ENCODE results near the gene GSTA5.
"Not testable (repeated sequence)": the region's sequence is repeated elsewhere in the genome, so short reads cannot be mapped to it uniquely, and the experiment has no call there.

The GSTA5 gene

DNA sequence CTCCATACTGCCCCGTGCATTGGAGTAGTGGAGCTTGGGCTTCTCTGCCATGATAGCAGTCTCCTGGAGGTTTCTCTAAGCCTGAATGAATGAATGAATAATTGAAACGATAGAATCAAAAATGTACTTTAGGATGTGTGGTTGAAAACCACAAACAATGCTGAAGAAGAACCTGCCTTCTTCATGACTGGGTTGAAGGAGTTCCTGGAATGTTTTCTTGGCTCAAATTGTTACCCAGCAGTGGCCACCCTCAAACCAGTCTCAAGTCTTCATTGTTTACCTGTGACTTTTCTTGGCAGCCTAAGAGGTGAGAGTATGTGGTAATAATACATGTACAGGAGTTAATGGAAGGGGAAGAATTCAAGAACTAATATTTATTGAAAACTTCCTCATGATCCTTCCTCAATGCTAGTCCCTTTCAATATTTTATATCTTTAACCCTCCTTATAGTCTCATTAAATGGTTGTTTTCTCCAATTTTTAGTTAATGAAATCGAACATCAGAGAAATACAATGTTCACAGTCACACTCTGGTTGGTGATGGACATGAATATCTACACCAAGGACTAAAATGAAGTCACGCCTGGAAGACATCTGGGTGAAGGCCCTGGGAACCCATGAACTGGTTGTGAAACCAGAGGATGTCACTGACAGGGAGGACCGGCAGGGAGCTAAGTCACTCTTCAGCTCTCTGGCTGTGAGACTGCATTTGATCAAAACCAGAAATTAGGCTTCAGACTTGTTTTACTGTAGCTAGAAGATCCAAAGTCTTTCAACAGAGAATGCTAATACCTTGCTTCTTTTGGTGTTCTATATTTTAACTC is at the start of gene GSTA5:
Gene GSTA5, minus strand, starts transcription at position 51 of the 823 bp plus-strand sequence.
- in situ Hi-C loops (cut with HindIII; ENCODE audit: low sequenced_read_pairs) = no loop called here

DNA sequence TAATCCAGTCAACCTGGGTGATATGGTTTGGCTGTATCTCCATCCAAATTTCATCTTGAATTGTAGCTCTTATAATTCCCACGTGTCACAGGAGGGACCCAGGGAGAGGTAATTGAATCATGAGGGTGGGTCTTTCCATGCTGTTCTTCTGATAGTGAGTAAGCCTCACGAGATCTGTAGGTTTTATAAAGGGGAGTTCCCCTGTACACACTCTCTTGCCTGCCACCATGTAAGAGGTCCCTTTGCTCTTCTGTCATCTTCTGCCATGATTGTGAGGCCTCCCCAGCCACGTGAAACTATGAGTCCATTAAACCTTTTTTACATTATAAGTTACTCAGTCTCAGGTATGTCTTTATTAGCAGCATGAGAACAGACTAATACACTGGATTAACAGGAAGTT is 49.4 kb upstream of the GSTA5 start:
- in situ Hi-C loops (cut with HindIII; ENCODE audit: low sequenced_read_pairs) = no loop called here

DNA sequence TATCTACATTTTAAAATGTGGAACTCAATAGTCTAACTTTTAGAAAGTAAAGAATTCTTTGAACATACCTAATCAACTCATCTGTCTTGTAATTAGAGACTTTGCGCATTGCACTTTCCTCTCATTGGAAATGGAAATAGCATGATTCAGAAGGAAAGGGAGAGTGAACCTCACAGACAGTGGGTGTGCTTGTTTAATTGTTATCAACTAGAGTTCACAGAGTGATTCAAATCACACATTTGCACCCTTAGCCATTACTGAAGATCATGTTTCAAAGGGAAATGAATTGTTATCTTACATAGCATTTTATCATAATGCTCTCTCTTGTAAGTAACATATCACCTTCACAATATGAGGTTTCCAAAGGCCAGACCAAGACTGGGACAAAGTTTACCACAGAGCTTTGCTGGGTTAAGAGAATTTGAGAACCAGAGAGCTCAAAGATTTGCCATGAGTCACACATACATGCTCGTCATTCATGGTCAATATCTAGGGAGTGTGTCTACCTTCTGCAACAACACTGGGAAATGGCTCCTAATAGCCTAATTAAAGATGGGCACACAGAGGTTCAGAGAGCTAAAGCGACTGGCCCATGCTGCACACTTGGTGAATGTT is 47.4 kb upstream of the GSTA5 start:
- in situ Hi-C loops (cut with HindIII; ENCODE audit: low sequenced_read_pairs) = no loop called here

DNA sequence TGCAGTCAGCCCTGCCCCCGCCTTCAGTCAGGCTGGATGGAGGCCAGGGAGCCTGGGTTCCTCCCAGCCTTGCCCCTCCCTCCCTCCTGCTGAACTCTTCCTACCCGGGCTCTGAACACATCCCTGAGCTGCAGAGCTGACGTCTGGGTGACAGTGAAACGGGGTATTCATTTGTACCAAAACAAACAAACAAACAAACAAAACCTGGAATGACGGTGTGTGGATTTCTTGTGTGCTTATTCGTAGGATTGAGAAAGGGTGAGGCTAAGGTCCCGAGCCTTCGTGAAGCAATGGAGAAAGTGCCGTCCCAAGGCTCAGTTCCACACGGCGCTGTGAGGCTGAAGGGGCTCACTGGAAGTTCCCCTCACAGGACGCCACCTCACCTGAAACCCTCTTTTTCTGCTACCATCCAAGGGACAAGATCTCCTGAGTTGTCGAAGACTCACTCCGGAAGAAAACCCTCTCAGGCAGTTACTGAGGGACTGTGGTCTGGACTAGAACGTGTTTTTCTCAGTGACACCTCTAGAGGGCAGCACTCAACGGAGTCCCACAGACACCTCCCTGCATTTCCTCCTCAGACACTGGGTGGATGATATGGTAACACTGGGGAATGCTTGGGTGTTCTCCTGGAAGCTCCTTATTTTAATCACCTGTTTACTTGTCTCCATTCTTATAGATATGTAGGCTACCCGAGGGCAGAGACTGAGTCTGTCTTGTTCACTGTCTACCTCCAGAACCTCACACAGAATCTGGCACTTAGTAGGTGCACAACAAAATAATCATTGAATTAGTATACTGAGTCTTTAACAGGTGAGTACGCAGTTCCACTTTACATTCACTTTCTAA is 41.6 kb upstream of the GSTA5 start:
- in situ Hi-C loops (cut with HindIII; ENCODE audit: low sequenced_read_pairs) = no loop called here

DNA sequence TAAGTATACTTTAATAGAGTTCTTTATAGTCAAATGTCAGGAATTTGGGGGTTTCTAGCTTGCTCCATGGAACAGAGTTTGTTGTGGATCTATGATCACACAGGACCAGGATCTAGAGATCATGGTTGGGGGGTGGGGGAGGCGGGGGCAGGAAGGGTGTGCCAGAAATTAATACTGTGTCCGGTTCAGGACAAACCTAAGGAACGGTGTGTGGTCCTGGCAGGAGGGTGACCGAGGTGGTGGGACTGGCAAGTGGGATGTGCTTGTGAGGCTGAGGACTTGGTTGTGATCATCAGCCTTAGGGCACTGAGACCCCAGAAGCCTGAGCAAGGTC is 41.0 kb upstream of the GSTA5 start:
- in situ Hi-C loops (cut with HindIII; ENCODE audit: low sequenced_read_pairs) = no loop called here

DNA sequence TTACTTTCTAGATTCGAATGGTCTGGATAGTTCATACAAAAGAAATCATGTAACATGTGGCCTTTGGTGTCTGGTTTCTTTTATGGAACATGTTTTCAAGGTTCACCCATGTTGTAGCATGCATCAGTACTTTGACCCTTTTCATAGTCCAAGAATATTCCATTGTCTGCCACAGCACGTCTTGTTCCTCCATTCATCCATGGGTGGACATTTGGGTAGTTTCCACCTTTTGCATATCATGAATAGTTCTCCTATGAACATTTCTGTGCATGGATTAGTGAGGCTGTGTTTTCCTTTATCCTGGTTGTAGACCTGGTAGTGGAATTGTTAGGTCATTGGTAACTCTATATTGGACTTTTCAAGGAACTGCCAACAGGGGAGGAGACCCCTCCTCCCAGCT is 37.2 kb upstream of the GSTA5 start:
- in situ Hi-C loops (cut with HindIII; ENCODE audit: low sequenced_read_pairs) = no loop called here

DNA sequence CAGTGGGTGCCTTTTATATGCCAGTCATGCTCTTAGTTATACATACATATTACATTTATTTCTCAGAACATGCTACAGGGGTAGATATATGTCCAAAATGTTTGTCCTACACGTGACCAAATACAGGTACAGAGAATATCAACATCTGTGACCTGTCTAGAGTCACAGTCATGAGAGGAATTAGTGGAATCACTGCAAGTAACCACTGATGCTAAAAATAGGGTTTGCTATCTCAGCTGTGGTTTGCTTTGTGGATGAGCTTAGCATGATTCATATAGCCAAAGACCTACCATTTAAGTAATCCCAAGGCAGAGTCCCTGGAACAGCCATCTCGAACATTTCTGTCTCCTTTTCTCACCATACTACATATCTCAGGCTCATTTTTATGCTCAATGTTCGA is 36.6 kb upstream of the GSTA5 start:
- in situ Hi-C loops (cut with HindIII; ENCODE audit: low sequenced_read_pairs) = no loop called here

DNA sequence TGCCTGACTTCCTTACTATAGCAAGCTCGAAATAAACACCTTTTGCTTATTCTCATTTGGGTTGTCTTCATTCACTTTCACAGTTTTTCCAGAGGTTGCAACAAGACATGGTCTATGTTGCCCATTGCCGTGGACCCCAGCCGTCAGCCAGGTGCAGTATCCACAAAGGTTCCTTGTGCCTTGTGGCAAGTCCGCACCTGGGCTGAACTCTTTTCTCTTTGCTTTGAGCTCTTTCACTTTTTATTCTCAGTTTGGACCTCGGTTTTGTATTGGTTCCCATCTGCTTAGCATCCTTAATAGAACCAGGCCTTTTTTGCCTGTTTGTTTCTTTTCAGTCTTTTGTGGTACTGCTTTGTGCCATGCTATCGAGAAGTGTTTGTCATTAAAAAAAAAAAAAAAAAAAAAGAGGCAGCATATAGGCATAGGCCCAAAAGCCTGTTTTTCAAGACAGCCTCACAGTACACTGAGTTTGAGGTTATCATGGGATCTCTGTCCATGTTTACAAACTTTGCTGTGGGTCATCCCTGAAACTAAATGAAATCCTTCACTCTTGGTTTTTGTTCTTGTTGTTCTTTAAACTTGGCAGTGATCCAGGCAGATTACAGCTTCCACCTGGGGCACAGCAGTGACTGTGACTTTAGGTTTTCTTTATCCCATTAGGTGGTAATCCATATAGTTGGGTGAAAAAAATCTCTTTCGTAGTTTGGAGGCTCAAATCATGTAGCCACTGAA is 35.6 kb upstream of the GSTA5 start:
- in situ Hi-C loops (cut with HindIII; ENCODE audit: low sequenced_read_pairs) = no loop called here

DNA sequence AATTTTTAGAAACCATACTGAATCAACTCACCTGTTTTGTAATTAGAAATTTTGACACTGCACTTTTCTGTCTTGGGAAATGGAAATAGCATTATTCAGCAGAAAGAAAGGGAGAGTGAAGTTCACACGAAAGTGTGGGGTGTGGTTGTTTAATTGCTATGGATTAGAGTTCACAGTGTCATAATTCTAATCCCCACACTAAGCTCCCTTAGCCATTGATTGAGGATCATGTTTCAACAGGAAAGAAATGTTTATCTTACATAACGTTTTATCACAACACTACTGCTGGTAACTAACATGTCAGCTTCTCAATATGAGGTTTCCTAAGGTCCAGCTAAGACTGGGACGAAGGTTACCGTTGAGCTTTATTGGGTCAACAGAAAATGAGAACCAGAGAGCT is 31.4 kb upstream of the GSTA5 start:
- in situ Hi-C loops (cut with HindIII; ENCODE audit: low sequenced_read_pairs) = no loop called here

DNA sequence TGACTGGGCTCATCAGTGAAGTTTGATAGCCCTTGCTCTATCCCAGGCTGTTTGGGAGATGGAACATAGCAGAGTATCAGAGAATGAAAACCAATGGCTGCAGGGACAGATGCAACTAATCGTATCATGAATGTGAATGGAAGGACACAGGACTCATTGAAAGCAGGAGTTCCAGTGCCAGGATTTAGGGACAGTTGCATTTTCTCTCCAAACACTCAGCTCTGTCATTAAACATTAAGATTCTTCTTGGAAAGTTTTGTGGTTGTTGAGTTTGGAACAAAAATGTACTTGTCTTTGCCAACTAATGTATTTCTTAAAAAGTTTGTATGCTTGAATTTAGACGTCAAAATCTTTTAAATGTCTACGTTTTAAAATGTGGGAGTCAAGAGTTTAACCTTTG is 31.0 kb upstream of the GSTA5 start:
- in situ Hi-C loops (cut with HindIII; ENCODE audit: low sequenced_read_pairs) = no loop called here

DNA sequence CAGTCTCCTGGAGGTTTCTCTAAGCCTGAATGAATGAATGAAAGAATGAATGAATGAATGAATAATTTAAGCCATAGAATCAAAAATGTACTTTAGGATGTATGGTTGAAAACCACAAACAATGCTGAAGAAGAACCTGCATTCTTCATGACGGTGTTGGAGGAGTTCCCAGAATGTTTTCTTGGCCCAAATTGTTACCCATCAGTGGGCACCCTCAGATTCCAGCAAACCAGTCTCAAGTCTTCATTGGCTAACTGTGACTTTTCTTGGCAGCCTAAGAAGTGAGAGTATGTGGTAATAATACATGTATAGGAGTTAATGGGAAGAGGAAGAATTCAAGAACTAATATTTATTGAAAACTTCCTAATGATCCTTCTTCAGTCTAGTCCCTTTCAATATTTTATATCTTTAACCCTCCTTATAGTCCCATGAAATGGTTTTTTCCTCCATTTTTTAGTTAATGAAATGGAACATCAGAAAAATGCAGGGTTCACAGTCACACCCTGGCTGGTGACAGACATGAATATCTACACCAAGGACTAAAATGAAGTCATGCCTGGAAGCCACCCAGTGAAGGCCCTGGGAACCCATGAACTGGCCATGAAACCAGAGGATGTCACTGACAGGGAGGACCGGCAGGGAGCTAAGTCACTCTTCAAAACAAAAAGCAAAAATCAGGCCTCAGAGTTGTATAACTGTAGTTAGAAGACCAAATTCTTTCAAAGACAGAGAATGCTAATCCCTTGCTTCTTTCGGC is 29.9 kb upstream of the GSTA5 start:
- in situ Hi-C loops (cut with HindIII; ENCODE audit: low sequenced_read_pairs) = not testable (repeated sequence)

DNA sequence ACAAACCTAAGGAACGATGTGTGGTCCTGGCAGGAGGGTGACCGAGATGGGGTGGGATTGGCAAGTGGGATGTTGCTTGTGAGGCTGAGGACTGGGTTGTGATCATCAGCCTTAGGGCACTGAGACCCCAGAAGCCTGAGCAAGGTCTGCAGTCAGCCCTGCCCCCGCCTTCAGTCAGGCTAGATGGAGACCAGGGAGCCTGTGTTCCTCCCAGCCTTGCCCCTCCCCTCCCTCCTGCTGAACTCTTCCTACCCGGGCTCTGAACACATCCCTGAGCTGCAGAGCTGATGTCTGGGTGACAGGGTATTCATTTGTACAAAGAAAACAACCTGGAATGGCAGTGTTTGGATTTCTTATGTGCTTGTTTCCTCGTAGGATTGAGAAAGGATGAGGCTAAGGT is 28.3 kb upstream of the GSTA5 start:
- in situ Hi-C loops (cut with HindIII; ENCODE audit: low sequenced_read_pairs) = not testable (repeated sequence)

DNA sequence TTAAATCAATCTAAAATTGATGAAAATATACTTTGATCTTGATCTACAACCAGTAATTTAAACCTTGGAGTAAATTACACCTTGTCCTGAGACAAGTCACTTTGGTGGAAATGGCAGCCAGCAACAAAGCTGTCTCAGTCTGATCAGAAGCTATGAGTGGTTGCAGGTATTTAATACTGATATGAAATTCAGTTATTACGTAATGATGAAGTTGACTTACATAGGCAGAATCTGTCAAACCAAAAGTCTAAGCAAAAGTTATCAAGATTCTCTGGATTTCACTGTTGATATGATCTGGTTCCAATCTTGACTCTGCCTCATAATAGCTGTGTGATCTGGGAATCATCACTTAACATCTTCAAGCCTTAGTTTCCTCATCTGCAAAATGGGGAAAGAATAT is 27.6 kb upstream of the GSTA5 start:
- in situ Hi-C loops (cut with HindIII; ENCODE audit: low sequenced_read_pairs) = no loop called here

DNA sequence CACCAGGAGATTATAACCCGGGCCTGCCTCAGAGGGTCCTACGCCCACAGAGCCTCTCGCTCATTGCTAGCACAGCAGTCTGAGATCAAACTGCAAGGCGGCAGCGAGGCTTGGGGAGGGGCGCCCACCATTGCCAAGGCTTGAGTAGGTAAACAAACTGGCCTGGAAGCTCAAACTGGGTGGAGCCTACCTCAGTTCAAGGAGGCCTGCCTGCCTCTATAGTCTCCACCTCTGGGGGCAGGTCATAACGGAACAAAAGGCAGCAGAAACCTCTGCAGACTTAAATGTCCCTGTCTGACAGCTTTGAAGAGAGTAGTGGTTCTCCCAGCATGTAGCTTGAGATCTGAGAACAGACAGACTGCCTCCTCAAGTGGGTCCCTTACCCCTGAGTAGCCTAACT is 20.5 kb upstream of the GSTA5 start:
- in situ Hi-C loops (cut with HindIII; ENCODE audit: low sequenced_read_pairs) = not testable (repeated sequence)

DNA sequence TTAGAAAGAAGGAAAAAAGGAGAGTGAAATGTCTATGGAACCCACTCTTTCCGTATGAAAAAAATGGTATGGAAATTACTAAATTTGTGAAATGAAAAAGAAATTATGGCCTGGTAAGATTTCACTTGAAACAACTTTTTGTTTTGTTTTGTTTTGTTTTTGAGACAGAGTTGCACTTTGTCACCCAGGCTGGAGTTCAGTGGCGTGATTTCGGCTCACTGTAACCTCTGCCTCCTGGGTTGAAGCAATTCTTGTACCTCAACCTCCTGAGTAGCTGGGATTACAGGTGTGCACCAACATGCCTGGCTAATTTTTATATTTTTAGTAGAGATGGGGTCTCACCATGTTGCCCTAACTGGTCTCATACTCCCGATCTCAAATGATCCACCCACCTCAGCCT is 17.8 kb upstream of the GSTA5 start:
- in situ Hi-C loops (cut with HindIII; ENCODE audit: low sequenced_read_pairs) = no loop called here

DNA sequence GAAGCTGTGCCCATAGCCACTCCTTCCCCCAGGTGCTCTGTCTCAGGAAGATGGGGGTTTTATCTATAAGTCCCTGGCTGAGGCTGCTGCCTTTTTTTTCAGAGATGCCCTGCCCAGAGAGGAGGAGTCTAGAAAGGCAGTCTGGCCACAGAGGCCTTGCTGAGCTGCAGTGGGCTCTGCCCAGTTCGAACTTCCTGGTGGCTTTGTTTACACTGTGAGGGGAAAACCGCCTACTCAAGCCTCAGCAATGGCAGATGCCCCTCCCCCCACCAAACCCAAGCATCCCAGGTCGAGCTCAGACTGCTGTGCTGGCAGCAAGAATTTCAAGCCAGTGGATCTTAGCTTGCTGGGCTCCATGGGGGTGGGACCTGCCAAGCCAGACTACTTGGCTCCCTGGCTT is 15.5 kb upstream of the GSTA5 start:
- in situ Hi-C loops (cut with HindIII; ENCODE audit: low sequenced_read_pairs) = not testable (repeated sequence)

DNA sequence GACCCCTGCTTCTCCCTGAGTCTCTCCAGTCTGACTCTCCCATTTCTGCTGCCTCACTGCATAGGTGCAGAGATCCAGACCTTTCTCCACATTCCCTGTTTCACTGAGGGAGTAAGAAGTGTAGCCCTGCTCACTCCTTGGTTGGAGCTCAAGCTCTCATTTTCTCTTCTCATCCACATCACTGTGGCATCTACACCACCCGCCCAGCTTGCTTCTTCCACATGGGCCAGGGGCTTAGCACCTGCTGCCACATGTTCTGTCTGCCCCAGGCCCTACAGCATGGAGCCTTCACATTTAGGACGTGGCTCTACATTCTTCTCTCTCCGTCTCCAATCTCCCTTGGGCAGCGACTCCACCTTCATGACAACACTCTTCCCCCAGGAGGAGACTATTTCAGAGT is 8.5 kb upstream of the GSTA5 start:
- in situ Hi-C loops (cut with HindIII; ENCODE audit: low sequenced_read_pairs) = no loop called here

DNA sequence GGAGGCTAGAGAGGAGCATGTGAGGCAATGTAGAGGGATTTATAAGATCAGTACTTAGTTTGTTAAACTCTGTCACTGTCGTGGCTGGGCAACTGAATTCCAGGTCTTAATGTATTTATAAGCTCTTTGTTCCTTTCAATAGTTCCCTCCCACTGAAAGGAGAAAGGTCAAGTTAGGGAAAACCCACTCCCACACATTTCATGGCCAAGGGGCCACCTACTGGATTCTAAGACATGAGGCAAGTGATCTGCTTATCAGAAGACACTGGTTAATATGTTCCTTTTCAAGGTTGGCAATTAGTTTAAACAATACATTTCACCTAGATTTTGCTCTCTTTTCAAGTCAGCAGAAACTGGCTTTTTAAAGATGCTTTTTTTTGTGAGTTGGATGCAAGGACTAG is 5.4 kb upstream of the GSTA5 start:
- in situ Hi-C loops (cut with HindIII; ENCODE audit: low sequenced_read_pairs) = no loop called here

DNA sequence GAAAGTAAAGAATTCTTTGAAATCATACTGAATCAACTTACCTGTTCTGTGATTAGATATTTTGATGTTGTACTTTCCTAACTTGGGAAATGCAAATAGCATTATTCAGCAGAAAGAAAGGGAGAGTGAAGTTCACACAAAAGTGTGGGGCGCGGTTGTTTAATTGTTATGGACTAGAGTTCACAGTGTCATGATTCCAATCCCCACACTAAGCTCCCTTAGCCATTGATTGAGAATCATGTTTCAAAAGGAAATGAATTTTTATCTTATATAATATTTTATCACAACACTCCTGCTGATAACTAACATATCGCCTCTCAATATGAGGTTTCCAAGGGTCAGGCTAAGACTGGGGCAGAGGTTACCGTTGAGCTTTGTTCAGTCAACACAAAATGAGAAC is 3.0 kb upstream of the GSTA5 start:
- in situ Hi-C loops (cut with HindIII; ENCODE audit: low sequenced_read_pairs) = no loop called here
